Suprapubic skin (tissue), 4 donors: ENCODE measurements around the gene C1orf122.

Source experiments
- POLR2A ChIP-seq, 2 donors: fragments of 450-650 bp; IDR thresholded peaks; one replicate each; pipeline ENCODE4 v1.6.1; 2017; ENCODE audit warnings: antibody characterized with exemption in 2 of 2, mild to moderate bottlenecking in 2 of 2, moderate library complexity in 2 of 2
- POLR2AphosphoS5 ChIP-seq, 3 donors: sonication (generic); formaldehyde crosslinking; IDR thresholded peaks; one replicate each; pipeline ENCODE4 v1.6.1; 2017; ENCODE audit warnings: antibody characterized with exemption in 3 of 3
- TF ChIP-seq, protein P1 (sequence below), 2 donors: fragments of 200-600 bp in 1 of 2; fragments of 450-650 bp in 1 of 2; sonication (generic) in 1 of 2; IDR thresholded peaks; one replicate each; pipeline ENCODE4 v1.5.1; 2016 to 2019; ENCODE audit warnings: antibody characterized with exemption in 2 of 2, mild to moderate bottlenecking in 1 of 2, moderate library complexity in 1 of 2

- TF ChIP-seq, protein P1, sequence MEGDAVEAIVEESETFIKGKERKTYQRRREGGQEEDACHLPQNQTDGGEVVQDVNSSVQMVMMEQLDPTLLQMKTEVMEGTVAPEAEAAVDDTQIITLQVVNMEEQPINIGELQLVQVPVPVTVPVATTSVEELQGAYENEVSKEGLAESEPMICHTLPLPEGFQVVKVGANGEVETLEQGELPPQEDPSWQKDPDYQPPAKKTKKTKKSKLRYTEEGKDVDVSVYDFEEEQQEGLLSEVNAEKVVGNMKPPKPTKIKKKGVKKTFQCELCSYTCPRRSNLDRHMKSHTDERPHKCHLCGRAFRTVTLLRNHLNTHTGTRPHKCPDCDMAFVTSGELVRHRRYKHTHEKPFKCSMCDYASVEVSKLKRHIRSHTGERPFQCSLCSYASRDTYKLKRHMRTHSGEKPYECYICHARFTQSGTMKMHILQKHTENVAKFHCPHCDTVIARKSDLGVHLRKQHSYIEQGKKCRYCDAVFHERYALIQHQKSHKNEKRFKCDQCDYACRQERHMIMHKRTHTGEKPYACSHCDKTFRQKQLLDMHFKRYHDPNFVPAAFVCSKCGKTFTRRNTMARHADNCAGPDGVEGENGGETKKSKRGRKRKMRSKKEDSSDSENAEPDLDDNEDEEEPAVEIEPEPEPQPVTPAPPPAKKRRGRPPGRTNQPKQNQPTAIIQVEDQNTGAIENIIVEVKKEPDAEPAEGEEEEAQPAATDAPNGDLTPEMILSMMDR (IDR thresholded peaks at IDR 0.05) = no peak
- TF ChIP-seq POLR2A (IDR thresholded peaks at IDR 0.05) = no peak
- TF ChIP-seq POLR2AphosphoS5 (IDR thresholded peaks at IDR 0.05) = no peak
Observed at GRCh38 chr1:37849480-37849879, 41.9 kb downstream of the C1orf122 start.
